H9 (cell line): ENCODE measurements around the gene MAGED2. TPM values are rescaled to one million over a fixed set of nuclear protein-coding genes. Genes with fewer than 3 reads are reported as not detected.
A peak's percentile ranks its signal among the peaks of the same experiment; 100 is the strongest.

Experiments
- DNase-seq: peaks from one replicate; pipeline ENCODE4 v3.0.0-alpha.2; 2017
- H2AFZ ChIP-seq: one replicate; pipeline ENCODE4 v1.6.1; 2013; ENCODE audit warnings: mild to moderate bottlenecking, low read length, control low read depth, moderate library complexity
- H2AK5ac ChIP-seq: 2 replicates; pipeline ENCODE4 v1.6.1; 2013; ENCODE audit warnings: low read length, control low read depth, mixed read lengths; ENCODE audit not compliant: insufficient read length
- H2BK120ac ChIP-seq: one replicate; pipeline ENCODE4 v1.6.1; 2013; ENCODE audit warnings: low read depth, mild to moderate bottlenecking, low read length, control low read depth, inconsistent platforms; ENCODE audit not compliant: poor library complexity, severe bottlenecking
- H2BK12ac ChIP-seq: 2 replicates; pipeline ENCODE4 v1.6.1; 2013; ENCODE audit warnings: low read length, control low read depth, mixed read lengths, low read depth; ENCODE audit not compliant: insufficient read length
- H2BK15ac ChIP-seq: 2 replicates; pipeline ENCODE4 v1.6.1; 2013; ENCODE audit warnings: low read depth, low read length, control low read depth
- H2BK20ac ChIP-seq: one replicate; pipeline ENCODE4 v1.6.1; 2013; ENCODE audit warnings: low read depth, mild to moderate bottlenecking, low read length, control low read depth, inconsistent platforms; ENCODE audit not compliant: poor library complexity, severe bottlenecking
- H2BK5ac ChIP-seq: 2 replicates; pipeline ENCODE4 v1.6.1; 2013; ENCODE audit warnings: low read length, control low read depth, mixed read lengths; ENCODE audit not compliant: insufficient read length
- H3K14ac ChIP-seq: 2 replicates; pipeline ENCODE4 v1.6.1; 2013; ENCODE audit warnings: low read length, control low read depth; ENCODE audit not compliant: insufficient read depth
- H3K18ac ChIP-seq: 2 replicates; pipeline ENCODE4 v1.6.1; 2013; ENCODE audit warnings: low read depth, mild to moderate bottlenecking, mixed read lengths, low read length, control low read depth; ENCODE audit not compliant: insufficient read length
- H3K23ac ChIP-seq: 2 replicates; pipeline ENCODE4 v1.6.1; 2013; ENCODE audit warnings: low read length, control low read depth, mixed read lengths, low read depth; ENCODE audit not compliant: insufficient read length
- H3K23me2 ChIP-seq: 2 replicates; pipeline ENCODE4 v1.6.1; 2013; ENCODE audit warnings: low read depth, mild to moderate bottlenecking, mixed read lengths, low read length, control low read depth; ENCODE audit not compliant: insufficient read length, poor library complexity, severe bottlenecking
- H3K27ac ChIP-seq: 2 replicates; pipeline ENCODE4 v1.5.1; 2013; ENCODE audit warnings: low read length, control low read depth, mixed read lengths, low read depth; ENCODE audit not compliant: insufficient read length
- H3K27me3 ChIP-seq: 2 replicates; pipeline ENCODE4 v1.6.1; 2013; ENCODE audit warnings: low read length, control low read depth, inconsistent platforms; ENCODE audit not compliant: insufficient read depth
- H3K4ac ChIP-seq: 2 replicates; pipeline ENCODE4 v1.6.1; 2013; ENCODE audit warnings: low read depth, mild to moderate bottlenecking, control low read depth, inconsistent platforms, low read length, moderate library complexity
- H3K4me1 ChIP-seq: 2 replicates; pipeline ENCODE4 v1.6.1; 2013; ENCODE audit warnings: low read length, control low read depth, inconsistent platforms; ENCODE audit not compliant: insufficient read depth
- H3K4me2 ChIP-seq: 2 replicates; pipeline ENCODE4 v1.6.1; 2013; ENCODE audit warnings: low read length, control low read depth, mixed read lengths; ENCODE audit not compliant: insufficient read length, insufficient read depth
- H3K56ac ChIP-seq: 2 replicates; pipeline ENCODE4 v1.6.1; 2013; ENCODE audit warnings: low read depth, mild to moderate bottlenecking, mixed read lengths, low read length, control low read depth; ENCODE audit not compliant: insufficient read length
- H3K79me1 ChIP-seq: 2 replicates; pipeline ENCODE4 v1.6.1; 2013; ENCODE audit warnings: low read depth, mild to moderate bottlenecking, moderate library complexity, low read length, control low read depth, inconsistent platforms; ENCODE audit not compliant: insufficient read depth, poor library complexity, severe bottlenecking
- H3K79me2 ChIP-seq: 2 replicates; pipeline ENCODE4 v1.6.1; 2013; ENCODE audit warnings: low read length, control low read depth, inconsistent platforms; ENCODE audit not compliant: insufficient read depth
- H3K9ac ChIP-seq: 2 replicates; pipeline ENCODE4 v1.6.1; 2013; ENCODE audit warnings: low read length, control low read depth, mixed read lengths; ENCODE audit not compliant: insufficient read length; ENCODE audit errors: extremely low read depth
- H3K9me3 ChIP-seq: one replicate; pipeline ENCODE4 v1.6.1; 2013; ENCODE audit warnings: low read depth, low read length, inconsistent platforms; ENCODE audit not compliant: control insufficient read depth
- H3T11ph ChIP-seq: one replicate; pipeline ENCODE4 v1.6.1; 2013; ENCODE audit warnings: mild to moderate bottlenecking, low read length, control low read depth, inconsistent platforms
- H4K20me1 ChIP-seq: one replicate; pipeline ENCODE4 v1.6.1; 2013; ENCODE audit not compliant: control insufficient read depth, insufficient read length, insufficient read depth
- H4K5ac ChIP-seq: 2 replicates; pipeline ENCODE4 v1.6.1; 2013; ENCODE audit warnings: low read depth, mild to moderate bottlenecking, mixed read lengths, low read length, control low read depth; ENCODE audit not compliant: insufficient read length
- H4K8ac ChIP-seq: replicated peaks from 2 replicates; pipeline ENCODE4 v1.6.1; 2013; ENCODE audit warnings: low read length, control low read depth, mixed read lengths, low read depth; ENCODE audit not compliant: insufficient read length
- H4K91ac ChIP-seq: 2 replicates; pipeline ENCODE4 v1.6.1; 2013; ENCODE audit warnings: low read depth, mild to moderate bottlenecking, moderate library complexity, mixed read lengths, low read length, control low read depth; ENCODE audit not compliant: insufficient read length
- H3K27ac Mint-ChIP-seq, 3 experiments: 2 replicates in 2 of 3; 3 replicates in 1 of 3; pipeline ENCODE4 v1.8.0; 2020 to 2021; ENCODE audit warnings: mixed read lengths in 3 of 3, mild to moderate bottlenecking in 1 of 3, moderate library complexity in 1 of 3
- H3K27me3 Mint-ChIP-seq: 2 replicates; pipeline ENCODE4 v1.8.0; 2021; ENCODE audit warnings: low read depth, mild to moderate bottlenecking, moderate library complexity, mixed read lengths
- H3K36me3 Mint-ChIP-seq, 3 experiments: 2 replicates in 2 of 3; 3 replicates in 1 of 3; pipeline ENCODE4 v1.8.0; 2020 to 2021; ENCODE audit warnings: low read depth in 3 of 3, mixed read lengths in 3 of 3; ENCODE audit not compliant: insufficient read depth in 1 of 3
- H3K4me1 Mint-ChIP-seq, 2 experiments: 2 replicates each; pipeline ENCODE4 v1.8.0; 2020; ENCODE audit warnings: mixed read lengths in 2 of 2
- H3K4me3 Mint-ChIP-seq, 2 experiments: 2 replicates in 1 of 2; 3 replicates in 1 of 2; pipeline ENCODE4 v1.8.0; 2020 to 2021; ENCODE audit warnings: mild to moderate bottlenecking in 2 of 2, mixed read lengths in 2 of 2, moderate library complexity in 1 of 2
- H3K9me3 Mint-ChIP-seq, 2 experiments: 2 replicates in 1 of 2; 3 replicates in 1 of 2; pipeline ENCODE4 v1.8.0; 2020; ENCODE audit warnings: mild to moderate bottlenecking in 2 of 2, mixed read lengths in 2 of 2, moderate library complexity in 1 of 2
- CTCF ChIP-seq: fragments of 200-600 bp; sonication (generic); conservative IDR thresholded peaks from 3 replicates; pipeline ENCODE4 v1.8.0; 2021; ENCODE audit warnings: antibody characterized with exemption, mild to moderate bottlenecking
- WGBS: extraction: QIAGEN DNeasy Blood & Tissue Kit; methylation state at CpG from one replicate; pipeline ENCODE4 v1.1.7; 2013; ENCODE audit warnings: missing lambda C conversion rate, low lambda C conversion rate, mixed read lengths; ENCODE audit not compliant: insufficient read length; ENCODE audit errors: extremely low coverage; 5-methylcytosine and 5-hydroxymethylcytosine counted together
- long read RNA-seq: library from polyadenylated mRNA; unstranded; transcript quantifications from one replicate; pipeline ENCODE4 v2.0.0, GENCODE V29; 2020
- total RNA-seq: library from RNA; stranded (reverse); gene quantifications from 2 replicates; pipeline ENCODE4 v1.2.1, GENCODE V29; 2021

MAGED2 gene
- 146 and 148 TPM in 2 replicates for total RNA-seq
- long read RNA-seq, transcript MAGED2-201 (12 exons, 1,958 nt), result minor isoform, 86 of 1,797 reads
- long read RNA-seq, transcript MAGED2-204 (13 exons, 2,048 nt), result major isoform, 675 of 1,797 reads
- long read RNA-seq, transcript MAGED2-203 (12 exons, 2,066 nt), result minor isoform, 80 of 1,797 reads
- long read RNA-seq, transcript MAGED2-206 (13 exons, 2,189 nt), result minor isoform, 667 of 1,797 reads
- long read RNA-seq, partial matches to known transcripts, result 70 of 1,797 reads
- long read RNA-seq, other reads (novel, unspliced or antisense), result 215 of 1,797 reads

- peak; percentile 42 for DNase-seq
Measured at GRCh38 chrX:54807524-54808108, at the start of gene MAGED2. MAGED2 (plus strand) TSS chrX:54807745; CDS start chrX:54809332, 1,587 bp downstream.

More at GRCh38 chrX:54807524-54808108, at the start of gene MAGED2:
- Mint-ChIP-seq H3K9me3 (peaks cover 77 to 83% of the 10 kb centered on the region in 2 experiments), H3K27me3 (peaks cover 2% of the 10 kb centered on the region; the same call in 1 of the 2 replicates), H3K27ac (peak within 1 kb of the TSS; percentile 99 to 100 (median 99)), H3K36me3 (peaks cover 20 to 37% (median 29%) of the 10 kb centered on the region in 3 experiments), H3K4me3 (peak within 1 kb of the TSS; percentile 87 to 97), H3K4me1 (peaks cover 15 to 25% of the 10 kb centered on the region in 2 experiments)
- Histone ChIP-seq H2BK20ac (no peak within 1 kb of the TSS), H3K23me2 (no peaks in the 10 kb centered on the region), H3K27me3 (no peaks in the 10 kb centered on the region), H3K79me1 (no peaks in the 10 kb centered on the region), H3K23ac (no peak within 1 kb of the TSS), H3T11ph (no peak within 1 kb of the TSS), H3K79me2 (no peaks in the 10 kb centered on the region; the same call in 1 of the 2 replicates), H3K9ac (peak within 1 kb of the TSS; percentile 89), H3K9me3 (peaks cover 28% of the 10 kb centered on the region), H2BK120ac (no peak within 1 kb of the TSS), H2BK15ac (no peak within 1 kb of the TSS), H3K14ac (no peak within 1 kb of the TSS; the same call in 1 of the 2 replicates), H4K8ac (no peak within 1 kb of the TSS), H3K4me2 (peak within 1 kb of the TSS; percentile 95), H2BK12ac (no peak within 1 kb of the TSS), H2AFZ (no peak within 1 kb of the TSS), H2BK5ac (no peak within 1 kb of the TSS), H3K4me1 (peaks cover 5% of the 10 kb centered on the region; the same call in 1 of the 2 replicates), H2AK5ac (no peak within 1 kb of the TSS), H3K4ac (no peak within 1 kb of the TSS), H4K5ac (no peak within 1 kb of the TSS), H4K20me1 (no peaks in the 10 kb centered on the region), H4K91ac (no peak within 1 kb of the TSS), H3K27ac (peak within 1 kb of the TSS; percentile 79), H3K18ac (no peak within 1 kb of the TSS), H3K56ac (no peak within 1 kb of the TSS)
- WGBS, result no CpG with 5 or more reads among the region's 17 CpGs
- no peak for TF ChIP-seq CTCF
